Activated CD8-positive, alpha-beta memory T cell treated with anti-CD3 and anti-CD28 coated beads for 36 hours (primary cell): Measurements from ENCODE around the gene IGSF8. TPM values are rescaled to one million over a fixed set of nuclear protein-coding genes. Genes with fewer than 3 reads are reported as not detected.
"Not testable (repeated sequence)": the region's sequence is repeated elsewhere in the genome, so short reads cannot be mapped to it uniquely, and the experiment has no call there.

Source experiments
- CTCF ChIA-PET: fragments of 350-600 bp; sonication (Branson Sonifier 250); formaldehyde crosslinking; loops from one replicate; lab custom pipeline; 2021; ENCODE audit warnings: antibody characterized with exemption; lab: Charles Lee
- POLR2A ChIA-PET: fragments of 350-600 bp; sonication (Branson Sonifier 250); formaldehyde crosslinking; loops from one replicate; lab custom pipeline; 2021; ENCODE audit warnings: antibody characterized with exemption; lab: Charles Lee
- total RNA-seq, 2 experiments: library from RNA; stranded (reverse); gene quantifications; one replicate each; pipeline ENCODE4 v1.2.3, GENCODE V29; 2021

The IGSF8 gene
- total RNA-seq, 2 experiments from 2014 or later: 43.8 to 45.7 TPM

DNA sequence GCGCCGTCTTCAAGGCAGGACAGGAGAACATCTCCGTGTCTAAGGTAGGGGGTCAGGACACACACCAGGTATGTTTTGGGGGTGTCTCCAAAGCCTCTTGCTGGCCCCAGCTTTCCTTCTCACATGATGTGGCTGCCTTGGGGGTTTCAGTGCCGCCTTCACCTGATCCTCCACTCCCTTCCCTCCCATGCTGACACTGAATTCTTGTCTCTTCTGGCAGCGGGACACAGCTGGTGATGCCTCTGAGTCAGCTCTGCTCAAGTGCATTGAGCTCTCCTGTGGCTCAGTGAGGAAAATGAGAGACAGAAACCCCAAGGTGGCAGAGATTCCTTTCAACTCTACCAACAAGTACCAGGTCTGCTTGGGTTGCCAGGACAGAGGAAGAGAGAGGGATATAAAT, 30.6 kb upstream of the IGSF8 start:
- CTCF ChIA-PET: no interaction called here
- POLR2A ChIA-PET: no interaction called here

DNA sequence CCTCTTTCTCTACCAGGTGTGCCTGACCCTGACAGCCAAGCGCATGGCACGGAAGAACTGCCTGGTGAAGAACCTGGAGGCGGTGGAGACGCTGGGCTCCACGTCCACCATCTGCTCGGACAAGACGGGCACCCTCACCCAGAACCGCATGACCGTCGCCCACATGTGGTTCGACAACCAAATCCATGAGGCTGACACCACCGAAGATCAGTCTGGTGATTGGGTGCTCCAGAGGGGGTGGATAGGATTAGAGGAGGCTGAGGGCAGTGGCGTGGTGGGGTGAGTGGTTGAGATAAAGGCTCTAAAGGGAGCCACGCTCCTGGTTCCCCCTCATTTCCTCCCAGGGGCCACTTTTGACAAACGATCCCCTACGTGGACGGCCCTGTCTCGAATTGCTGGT, 30.2 kb upstream of the IGSF8 start:
- POLR2A ChIA-PET: no interaction called here
- CTCF ChIA-PET: no interaction called here

DNA sequence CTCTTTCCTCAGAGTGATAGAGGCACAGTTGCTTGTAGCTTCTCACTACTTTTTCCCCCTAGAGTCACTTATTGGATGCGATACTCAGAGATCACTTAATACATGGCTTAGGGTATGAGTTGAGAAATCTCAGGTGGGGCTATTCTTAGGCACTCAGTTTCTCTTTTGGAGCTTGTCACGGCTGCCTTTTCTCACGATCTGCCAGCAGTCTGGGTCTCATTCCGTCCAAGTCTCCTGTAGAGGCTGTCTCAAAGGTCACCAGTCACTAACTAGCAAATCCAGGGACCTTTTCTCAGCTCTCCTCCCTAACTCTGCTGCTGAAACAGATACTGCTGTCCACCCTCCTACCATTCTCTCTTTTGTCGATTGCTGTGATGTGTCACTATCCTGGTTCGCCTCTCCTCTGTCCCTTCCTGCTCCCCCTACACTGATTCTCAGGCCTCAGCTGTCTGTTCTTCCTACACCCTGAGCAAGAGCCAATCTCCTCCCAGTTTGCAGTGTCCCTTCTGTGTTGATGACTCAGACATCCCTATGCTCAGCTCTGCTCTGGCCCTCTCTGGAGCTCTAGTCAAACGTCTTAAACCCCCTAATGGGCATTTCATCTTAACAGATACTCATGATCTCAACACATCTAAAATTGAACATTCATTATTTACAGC, 29.6 kb upstream of the IGSF8 start:
- POLR2A ChIA-PET: no interaction called here
- CTCF ChIA-PET: no interaction called here

DNA sequence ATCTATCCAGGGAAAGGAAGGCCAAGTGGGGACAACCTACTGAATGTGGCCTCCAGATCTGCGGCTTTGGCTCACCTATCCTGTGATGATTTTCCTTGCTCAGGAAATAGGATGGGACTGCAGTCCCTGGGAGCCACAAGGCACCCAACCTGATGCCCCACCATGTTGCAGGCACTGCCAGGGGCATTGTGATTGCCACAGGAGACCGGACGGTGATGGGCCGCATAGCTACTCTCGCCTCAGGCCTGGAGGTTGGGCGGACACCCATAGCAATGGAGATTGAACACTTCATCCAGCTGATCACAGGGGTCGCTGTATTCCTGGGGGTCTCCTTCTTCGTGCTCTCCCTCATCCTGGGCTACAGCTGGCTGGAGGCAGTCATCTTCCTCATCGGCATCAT, 29.0 kb upstream of the IGSF8 start:
- ChIA-PET CTCF (no interaction called here), POLR2A (no interaction called here)

DNA sequence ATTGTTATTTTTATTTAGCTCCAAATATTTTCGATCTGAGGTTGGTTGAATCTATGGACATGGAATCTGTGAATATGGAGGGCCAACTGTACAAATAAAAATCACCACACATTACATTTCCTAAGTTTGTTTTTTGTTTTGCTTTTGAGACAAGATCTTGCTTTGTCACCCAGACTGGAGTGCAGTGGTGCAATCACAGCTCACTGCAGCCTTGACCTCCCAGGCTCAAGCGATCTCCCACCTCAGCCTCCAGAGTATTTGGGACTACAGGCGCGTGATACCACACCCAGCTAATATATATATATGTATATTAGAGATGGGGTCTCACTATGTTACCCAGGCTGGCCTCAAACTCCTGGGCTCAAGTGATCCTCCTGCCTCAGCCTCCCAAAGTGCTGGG, 27.9 kb upstream of the IGSF8 start:
- CTCF ChIA-PET, POLR2A ChIA-PET: not testable (repeated sequence)

DNA sequence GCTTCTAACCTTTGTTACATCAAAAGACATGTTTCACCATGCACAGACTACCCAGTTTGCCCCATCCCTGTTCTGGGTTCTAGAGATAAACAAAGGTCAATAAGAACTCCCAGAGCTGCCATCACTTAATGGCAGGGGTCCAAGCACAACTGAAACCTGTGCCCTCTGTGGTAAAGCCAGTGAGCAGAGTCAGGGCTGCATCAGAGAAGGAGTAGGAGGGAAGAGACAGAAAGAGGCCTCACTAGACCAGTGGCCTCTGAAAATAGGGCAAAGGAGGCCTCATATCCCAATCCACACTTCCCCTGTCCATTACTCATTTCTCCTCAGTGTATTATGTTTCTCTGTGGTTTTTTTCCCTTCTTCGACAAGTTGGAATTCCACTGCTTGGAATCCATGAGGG, 27.3 kb upstream of the IGSF8 start:
- ChIA-PET POLR2A (no interaction called here), CTCF (no interaction called here)

DNA sequence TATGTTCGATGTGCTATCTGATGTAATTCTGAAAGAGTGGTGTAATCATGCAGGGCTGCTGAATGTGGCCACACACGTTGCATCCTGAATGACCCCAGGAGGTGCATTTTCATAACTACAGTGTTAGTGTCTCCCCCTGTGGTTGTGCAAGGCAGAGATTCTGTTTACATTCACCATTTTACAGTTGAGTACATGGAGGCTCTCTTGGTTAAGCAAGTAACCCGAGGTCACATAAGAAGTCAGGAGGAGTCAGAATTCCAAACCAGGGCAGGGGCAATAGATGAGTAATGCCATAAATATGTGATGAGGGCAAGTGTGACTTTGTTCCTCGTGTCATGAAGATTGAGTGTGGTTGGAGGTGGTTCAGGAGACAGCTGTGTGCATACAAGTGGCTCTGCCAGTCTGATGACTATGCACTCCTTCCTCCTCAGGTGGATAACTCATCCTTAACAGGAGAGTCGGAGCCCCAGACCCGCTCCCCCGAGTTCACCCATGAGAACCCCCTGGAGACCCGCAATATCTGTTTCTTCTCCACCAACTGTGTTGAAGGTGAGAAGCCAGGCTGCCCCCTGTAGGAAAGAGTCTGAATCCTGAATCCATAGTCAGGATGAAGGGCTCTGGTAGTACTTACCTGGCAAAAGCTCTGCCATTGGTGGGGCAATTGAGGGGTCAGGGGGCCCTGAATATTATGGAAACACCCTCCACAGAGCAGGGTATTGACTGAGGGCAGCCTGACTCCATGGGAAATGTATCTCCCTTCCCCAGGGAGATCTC, 26.5 kb upstream of the IGSF8 start:
- POLR2A ChIA-PET: no interaction called here
- CTCF ChIA-PET: interaction anchor here (1.3 kb wide), 1 partner anchor 16 kb away, joined by 3 read pairs; no protein-coding TSS in a partner anchor

DNA sequence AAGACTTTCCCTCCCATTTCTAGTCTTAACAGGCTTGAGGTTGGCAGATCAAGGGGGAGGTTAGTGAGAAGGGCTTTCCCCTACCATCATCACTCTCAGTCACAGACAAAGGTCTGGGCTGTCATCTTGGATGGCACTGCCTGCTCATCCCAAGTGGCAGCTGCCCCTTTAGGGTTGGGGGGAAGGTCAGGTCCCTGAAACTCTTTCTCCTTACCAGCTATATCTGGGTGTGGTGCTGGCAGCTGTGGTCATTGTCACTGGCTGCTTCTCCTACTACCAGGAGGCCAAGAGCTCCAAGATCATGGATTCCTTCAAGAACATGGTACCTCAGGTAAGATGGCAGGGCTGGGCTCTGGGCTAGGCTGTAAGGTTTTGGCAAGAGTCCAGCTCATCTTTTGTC, 25.3 kb upstream of the IGSF8 start:
- POLR2A ChIA-PET: no interaction called here
- CTCF ChIA-PET: interaction anchor here (1.3 kb wide), 1 partner anchor 15 kb away, joined by 3 read pairs; no protein-coding TSS in a partner anchor

DNA sequence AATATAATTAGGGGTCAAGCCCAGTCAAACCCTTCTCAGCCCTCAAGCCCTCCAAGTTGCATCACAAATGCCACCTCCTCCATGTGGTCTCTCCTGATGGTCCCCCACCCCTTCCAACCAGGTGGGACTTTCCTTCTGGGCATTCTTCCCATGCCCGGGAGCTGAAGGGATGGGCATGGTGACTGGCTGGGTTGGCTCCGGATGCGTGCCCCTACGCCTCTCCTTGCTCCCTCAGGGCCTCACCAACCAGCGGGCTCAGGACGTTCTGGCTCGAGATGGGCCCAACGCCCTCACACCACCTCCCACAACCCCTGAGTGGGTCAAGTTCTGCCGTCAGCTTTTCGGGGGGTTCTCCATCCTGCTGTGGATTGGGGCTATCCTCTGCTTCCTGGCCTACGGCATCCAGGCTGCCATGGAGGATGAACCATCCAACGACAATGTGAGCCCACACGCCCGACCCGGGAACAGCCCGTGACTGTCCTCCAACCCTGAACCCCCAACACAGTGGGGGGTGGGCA, 24.6 kb upstream of the IGSF8 start:
- CTCF ChIA-PET: interaction anchor here (0.7 kb wide), 1 partner anchor 201 kb away, joined by 4 read pairs; no protein-coding TSS in a partner anchor
- POLR2A ChIA-PET: no interaction called here

DNA sequence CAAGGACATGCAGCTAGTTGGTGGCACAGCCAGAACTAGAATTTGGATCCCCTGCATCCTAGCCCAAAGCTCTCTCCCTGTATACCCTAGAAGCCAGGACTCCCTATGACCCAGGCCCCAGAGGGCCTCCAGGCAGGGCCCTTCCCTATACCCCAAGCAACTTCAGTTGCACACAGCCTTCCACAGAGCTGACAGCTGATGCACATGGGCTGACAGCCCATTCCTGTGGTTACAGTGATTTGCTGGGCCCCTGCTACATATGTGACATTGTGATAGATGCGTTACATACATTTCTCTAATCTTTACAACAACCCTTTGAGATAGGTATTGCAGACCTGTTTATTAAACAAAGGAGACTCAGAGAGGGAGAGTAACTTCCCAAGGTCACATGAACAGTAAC, 23.0 kb upstream of the IGSF8 start:
- POLR2A ChIA-PET: no interaction called here
- CTCF ChIA-PET: no interaction called here

DNA sequence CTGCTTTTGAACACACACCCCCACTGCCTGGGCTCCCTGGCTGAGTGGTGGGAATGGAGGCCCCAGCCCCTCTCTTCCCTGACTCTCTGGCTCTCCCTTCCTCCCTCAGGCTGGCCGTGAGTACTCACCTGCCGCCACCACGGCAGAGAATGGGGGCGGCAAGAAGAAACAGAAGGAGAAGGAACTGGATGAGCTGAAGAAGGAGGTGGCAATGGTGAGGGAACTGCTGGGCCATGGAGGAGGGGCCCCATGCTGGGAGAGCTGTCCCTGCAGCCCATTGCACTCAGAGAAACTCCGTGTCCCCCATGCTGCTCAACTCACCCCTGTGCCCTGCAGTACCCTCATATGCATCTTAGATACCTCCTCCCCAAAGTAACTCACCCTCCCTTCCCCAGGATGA, 22.4 kb upstream of the IGSF8 start:
- ChIA-PET POLR2A (no interaction called here), CTCF (no interaction called here)

DNA sequence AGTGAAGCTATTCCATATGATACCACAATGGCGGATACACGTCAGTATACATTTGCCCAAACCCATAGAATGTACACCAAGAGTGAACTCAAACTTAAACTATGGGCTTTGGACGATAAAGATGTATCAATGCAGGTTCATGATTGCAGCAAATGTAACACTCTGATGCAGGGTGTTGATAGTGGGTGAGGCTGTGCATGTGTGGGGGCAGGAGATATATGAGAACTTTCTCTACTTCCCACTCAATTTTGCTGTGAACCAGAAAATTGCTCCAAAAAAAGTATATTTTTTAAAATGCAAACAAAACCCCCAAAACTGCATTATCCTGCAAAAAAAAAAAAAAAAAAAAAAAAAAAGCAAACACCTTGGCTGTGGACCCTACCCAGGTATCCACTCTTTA, 20.5 kb upstream of the IGSF8 start:
- ChIA-PET CTCF (interaction anchor here (1.1 kb wide), 1 partner anchor 10 kb away, joined by 3 read pairs; no protein-coding TSS in a partner anchor), POLR2A (no interaction called here)

DNA sequence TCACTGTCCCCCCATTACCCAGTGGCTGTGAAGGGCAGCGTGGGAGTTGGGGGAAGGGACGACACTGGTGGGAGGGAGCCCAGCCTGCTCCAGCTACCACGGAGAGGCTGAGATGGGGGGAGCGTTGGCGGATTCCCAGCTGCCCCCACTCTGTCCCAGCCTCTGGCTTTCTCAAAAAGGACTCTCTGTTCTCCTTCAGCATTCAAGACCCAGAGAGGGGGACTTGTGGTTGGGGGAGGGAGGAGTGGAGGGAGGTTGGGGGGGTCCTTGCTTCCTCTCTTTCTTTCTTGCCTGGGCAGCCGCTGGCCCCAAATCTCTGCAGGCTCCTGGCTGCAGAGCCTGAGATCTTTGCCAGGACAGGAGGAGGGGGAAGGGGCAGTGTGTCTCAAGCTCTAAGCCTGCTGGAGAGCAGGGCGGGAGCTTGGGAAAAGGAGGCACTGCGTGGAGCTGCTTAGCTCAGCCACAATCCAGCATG, 19.3 kb upstream of the IGSF8 start:
- POLR2A ChIA-PET: no interaction called here
- CTCF ChIA-PET: no interaction called here

DNA sequence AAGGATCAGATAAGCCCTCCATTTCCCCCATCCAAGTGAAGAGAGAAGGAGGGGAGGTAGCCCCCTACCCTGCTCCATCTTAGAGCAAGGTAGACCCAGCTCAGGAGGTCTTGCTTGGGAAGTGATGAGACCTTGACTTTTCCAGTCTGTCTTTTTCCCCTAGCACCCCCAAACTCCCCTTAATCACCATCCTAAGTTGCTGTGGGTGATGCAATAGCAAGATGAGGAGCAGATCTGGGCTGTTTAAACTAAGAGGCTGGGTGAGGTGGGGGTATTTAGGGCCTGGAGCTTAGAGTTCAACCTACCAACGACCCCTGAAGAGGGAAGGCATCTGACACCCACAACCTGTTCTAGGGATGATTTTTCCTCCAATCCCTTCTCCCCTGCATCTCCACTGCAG, 18.9 kb upstream of the IGSF8 start:
- POLR2A ChIA-PET: no interaction called here
- CTCF ChIA-PET: no interaction called here

DNA sequence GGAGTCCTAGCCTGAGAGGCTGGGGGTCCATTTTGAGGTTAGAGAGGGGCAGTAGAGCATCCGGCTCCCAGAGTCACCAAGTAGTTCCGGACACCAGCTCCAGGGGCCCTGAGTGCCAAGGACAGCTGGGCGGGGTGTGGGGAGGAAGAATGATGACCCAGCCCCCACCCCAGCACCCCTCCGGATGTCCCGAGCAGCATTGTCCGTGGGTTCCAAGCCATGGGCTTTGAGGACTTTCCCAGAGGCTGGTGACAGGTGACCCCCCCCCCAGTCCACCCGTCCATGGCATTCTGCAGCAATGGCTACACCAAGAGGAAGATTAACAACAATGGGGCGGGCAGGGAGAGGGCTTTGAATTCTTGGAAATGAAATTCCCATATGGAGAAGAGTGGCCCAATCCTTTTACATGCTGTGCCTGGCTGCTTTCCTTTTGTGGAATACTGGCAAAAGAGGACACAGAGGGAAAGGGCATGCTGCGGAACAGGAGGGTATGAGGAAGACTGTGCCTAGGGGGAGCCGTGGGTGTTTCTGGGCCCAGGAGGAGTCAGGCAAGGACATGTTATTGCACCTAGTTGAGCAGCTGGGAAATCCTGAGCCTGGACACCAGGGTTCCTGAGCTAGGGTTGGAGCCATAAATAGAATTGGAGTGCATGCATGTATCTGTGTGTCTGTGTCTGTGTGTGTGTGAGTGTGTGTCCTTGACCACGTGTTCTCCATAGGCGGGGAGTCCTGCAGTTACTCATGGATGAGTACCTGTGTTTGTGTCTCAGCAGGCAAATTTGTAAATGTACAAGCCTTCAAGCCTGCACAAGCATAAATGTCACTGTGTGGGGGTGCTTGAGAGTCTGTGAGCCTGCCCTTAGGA, 18.1 kb upstream of the IGSF8 start:
- CTCF ChIA-PET: no interaction called here
- POLR2A ChIA-PET: no interaction called here

DNA sequence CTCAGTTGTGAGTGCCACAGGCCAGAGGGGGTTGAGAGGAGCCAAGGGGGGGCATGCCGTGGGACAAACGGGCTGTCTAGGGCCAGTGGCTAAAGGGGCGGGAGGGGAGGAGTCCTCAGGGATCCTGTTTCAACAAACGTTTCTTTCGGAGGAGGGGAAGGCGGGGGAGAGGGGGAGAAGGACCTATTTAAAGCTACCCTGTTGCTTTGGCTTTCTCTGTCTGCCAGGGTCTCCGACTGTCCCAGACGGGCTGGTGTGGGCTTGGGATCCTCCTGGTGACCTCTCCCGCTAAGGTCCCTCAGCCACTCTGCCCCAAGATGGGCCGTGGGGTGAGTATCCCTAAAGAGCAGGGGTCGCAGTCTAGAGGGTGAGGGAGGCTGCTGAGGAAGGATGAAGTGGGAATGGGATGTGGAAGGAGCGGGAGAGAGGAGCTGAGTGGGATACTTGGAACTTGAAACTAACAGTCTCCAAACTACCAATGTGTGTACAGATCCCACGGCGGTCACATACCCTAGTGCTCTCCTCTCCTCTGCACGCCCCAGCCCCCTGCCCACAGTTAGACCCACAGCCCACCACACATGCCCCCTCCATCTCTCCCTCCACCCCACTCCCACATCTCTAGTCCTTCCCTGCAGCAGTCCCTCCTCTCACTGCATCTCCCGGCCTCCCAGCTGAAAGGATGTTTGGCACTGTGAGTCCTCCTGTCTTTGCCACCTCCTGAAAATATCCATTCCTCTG, 17.3 kb upstream of the IGSF8 start, which contains the start of gene ATP1A2:
Gene ATP1A2 (plus strand): TSS at position 215 of the 738 bp plus-strand sequence. CDS start 103 bp downstream, at position 318.
- CTCF ChIA-PET: no interaction called here
- POLR2A ChIA-PET: no interaction called here

DNA sequence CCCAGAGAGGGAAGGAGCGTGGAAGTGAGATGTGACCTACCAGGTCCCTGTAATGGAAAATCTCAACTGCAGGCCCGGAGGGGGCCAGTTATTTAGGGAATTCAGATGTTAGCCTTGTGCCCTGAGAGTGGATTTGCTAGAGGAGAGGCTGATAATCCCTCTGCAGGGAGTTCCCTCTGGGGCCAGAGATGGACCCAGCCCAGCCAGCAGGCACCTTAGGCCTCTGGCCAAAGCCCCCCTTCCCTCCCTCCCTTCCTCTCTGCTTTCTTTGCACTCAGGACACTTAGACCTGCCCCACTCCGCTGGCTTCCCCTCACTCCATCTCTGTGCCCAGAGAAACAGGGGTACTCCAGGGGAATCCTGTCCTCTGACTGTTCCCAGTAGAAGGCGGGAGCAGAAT, 15.7 kb upstream of the IGSF8 start:
- ChIA-PET CTCF (interaction anchor here (0.5 to 1.6 kb wide), 2 partner anchors 10 to 32 kb away, joined by 3 read pairs; no protein-coding TSS in a partner anchor), POLR2A (no interaction called here)

DNA sequence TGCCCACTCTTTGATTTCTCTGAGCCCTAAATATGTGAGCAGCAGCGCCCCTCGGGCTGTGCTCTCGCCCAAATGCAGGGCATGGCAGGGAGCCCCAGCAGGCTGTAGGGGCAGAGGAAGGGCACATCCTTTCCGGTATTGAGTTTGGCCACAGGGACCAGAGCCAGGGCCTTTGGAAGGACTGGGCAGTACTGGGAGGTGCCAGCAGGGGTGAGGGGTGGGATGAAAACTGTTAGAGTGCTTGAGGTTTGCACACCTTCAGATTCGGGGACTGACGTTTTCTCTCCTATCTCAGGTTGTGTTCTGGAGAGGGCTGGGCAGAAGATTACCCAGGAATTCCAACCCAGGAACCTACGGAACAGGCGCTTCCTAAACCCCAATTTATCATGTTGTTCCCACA, 15.0 kb upstream of the IGSF8 start:
- ChIA-PET POLR2A (no interaction called here), CTCF (interaction anchor here (1.6 kb wide), 1 partner anchor 10 kb away, joined by 3 read pairs; no protein-coding TSS in a partner anchor)

DNA sequence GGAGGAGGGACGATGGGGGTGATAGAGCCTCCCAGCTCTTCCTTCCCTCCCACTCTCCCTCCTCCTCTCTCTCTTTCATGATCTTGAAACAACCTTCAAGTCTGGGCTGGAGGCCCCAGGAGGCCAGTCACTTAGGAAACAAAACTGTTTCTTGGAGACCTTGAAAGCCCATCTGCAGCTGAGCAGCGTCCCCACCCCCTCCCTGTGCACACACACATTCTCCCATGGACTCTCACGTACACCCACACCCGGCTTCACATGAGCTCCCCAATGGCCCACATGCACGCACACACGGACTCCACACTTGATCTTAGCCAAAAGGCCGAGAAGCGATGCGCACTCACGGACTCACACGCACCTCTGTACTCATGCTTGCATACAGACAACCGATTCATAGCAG, 13.9 kb upstream of the IGSF8 start:
- ChIA-PET CTCF (interaction anchor here (1.5 kb wide), 1 partner anchor 11 kb away, joined by 3 read pairs; no protein-coding TSS in a partner anchor), POLR2A (no interaction called here)
